Hematopoietic multipotent progenitor cell (in vitro differentiated cells): Measurements from ENCODE around the gene RABL6. TPM values are rescaled to one million over a fixed set of nuclear protein-coding genes. Genes with fewer than 3 reads are reported as not detected.

ENCODE experiments used
- DNase-seq, 3 donors: peaks; one replicate each; pipeline ENCODE4 v3.0.0-alpha.2; 2011 to 2015; ENCODE audit warnings: low read depth in 2 of 3, low spot score in 2 of 3
- total RNA-seq: library from RNA; depleted of rRNA; stranded (reverse); fragments of >200 nt; gene quantifications from one replicate; pipeline ENCODE4 v1.2.3, GENCODE V29; 2012

The RABL6 gene
- total RNA-seq, 1 donor = 66.8 TPM

DNA sequence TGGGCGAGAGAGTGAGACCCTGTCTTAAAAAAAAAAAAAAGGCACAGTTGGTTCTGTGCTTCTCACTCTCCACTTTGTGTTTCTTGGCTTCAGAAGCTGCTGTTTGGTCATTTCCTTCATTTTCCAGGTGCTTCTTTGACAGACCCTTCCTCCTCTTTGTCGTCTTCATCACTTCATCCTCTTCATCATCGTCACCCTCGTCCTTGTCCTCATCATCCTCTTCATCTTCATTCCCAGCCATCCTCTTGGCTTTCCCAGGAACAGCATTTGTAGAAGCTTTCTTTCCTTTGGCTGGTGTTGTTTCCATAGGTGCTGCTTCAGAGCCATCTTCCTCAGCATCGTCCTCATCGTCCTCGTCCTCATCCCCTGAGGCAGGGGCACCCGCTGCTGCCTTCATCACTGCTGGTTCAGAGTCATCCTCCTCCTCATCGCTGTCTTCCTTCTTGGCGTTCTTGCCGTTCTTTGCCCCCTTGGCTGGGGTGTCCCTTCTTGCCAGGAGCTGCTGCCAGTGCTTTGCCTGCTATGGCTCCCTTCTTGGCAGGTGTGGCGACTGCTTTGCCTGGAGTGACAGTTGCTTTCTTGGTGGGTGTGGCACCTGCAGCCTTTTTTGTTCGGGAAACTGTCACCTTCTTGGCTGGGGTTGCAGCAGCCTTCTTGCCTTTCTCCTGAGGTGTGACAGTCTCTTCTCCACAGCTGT is 7.1 kb downstream of the RABL6 start:
- no peak for DNase-seq

DNA sequence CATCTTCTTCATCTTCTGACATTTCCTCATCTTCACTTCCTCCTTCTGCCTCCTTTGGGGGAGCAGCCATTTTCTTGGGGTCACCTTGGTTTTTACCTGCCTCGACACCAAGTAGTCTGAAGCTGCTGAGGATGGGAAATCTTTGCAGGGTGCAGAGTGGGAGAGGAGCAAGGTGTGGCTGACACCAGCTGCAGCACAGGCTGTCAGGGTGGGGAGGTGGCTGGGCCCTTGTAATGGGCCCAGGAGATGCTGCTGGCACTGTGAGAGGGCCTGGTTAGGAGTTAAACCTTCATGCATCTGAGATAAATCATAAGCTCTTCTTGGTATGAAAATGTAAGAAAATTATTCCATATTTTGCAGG is 7.7 kb downstream of the RABL6 start:
- DNase-seq = no peak

DNA sequence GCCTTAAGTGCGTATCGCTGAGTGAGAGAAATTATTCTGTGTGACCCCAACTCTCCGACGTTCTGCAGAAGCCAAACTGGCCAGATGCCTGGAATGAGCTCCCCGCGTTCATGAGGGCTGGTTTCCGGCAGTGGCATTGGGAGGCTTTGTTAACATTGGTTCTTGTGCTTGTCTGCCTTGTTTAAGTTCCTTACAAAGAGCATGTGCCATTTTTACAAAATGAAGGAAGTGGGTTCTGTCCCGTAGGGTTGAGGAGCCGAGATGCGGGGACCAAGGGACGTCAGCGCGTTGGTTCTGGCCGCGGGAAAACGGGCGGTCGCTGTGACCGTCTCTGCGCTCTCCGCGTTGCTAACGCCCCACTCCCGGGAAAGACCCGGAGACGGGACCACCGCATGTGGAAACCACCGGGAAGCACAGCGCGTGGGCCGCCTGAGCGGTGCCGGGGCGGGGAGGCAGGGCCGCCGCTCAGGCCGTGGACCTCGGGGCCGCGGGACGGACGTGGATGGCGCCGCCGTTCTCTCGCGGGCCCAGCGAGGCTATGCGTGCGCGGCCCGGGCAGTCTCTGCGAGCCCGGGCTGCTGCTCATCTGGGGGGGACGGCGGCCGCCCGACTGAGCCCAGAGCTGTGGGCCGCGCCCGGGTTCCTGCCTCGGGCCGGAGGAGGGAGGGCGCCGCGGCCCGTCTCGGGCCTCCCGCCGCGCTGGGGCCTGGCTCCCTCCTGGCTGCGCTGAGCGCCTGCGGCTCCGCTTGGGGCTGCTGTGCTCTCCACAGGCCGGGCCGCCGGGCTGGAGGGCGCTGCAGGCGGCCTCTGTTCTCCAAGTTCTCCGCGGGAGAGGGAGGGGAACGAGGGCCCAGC is 13.4 kb downstream of the RABL6 start:
- peak in 1 of 3 donors; percentile 29 for DNase-seq

DNA sequence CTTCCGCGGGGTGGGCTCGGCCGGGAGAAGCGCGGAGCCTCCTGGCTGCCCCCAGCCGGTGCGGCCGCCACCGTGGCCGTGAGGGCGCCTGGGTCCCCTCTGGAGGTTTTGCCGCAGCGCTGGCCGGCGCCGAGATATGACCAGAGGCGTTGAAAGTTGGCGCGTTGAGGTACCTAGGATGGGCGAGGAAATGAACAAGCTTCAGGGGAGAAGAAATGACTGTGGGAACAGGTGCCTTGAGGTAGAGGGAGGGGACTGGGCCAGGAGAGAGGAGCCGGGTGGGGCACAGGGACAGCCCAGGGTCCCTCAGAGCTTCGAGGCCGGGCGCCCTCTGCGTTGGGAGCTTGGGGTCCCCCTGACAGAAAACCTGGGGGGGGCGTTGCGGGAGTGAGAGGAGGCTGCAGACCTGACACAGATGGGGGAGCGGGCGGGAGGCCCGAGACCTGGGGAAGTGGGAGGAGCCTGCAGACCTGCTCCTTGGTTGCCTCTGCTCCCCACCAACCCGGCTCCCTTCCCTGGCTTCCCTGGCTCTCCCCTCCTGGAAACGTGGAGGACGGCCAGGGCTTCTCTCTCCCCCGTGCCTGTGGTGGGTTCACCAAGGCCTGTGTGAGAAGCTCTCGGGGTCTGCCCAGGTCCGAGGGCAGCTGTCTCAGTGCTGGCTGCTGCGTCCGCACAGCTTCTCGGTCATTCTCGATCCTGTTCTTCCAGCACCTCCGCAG is 14.2 kb downstream of the RABL6 start:
- DNase-seq = no peak

DNA sequence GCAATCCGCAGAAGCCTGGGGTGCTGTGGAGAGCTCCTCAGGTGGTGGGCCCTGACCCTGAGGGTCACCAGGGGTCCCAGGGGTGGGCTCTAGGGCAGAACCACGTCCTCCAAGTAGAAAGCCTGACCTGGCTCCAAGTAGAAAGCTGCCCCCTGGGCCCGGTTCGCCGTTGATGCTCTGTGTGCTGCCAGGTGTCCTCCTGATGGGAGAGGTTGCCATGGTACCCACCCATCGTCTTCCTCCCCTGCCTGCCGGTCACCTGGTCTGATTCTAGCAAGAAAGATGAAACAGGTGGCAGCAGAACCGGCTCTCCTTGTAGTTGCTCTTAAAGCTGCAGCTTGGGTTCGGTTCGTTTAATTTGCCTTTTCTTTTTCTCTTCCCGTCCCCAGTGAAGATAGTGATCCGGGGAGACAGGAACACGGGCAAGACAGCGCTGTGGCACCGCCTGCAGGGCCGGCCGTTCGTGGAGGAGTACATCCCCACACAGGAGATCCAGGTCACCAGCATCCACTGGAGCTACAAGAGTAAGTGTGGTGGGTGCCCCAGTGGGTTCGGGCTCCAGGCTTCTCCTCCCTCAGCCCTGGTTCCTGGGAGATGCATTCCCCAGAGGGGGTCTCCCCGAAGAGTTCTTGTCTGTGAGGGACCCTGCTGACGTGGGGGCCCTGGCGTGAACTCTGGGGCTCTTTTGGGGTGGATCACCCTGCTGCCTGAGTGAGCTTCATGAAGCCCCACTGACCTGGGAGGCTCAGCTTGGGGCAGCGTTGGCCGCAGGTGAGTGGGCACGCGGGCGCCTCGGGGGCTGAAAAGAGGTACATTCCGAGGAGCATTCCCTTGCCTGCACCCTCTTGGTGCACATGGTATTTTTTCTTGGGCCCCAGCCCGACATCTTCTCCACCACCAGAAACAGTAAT is 15.6 kb downstream of the RABL6 start:
- no peak for DNase-seq

DNA sequence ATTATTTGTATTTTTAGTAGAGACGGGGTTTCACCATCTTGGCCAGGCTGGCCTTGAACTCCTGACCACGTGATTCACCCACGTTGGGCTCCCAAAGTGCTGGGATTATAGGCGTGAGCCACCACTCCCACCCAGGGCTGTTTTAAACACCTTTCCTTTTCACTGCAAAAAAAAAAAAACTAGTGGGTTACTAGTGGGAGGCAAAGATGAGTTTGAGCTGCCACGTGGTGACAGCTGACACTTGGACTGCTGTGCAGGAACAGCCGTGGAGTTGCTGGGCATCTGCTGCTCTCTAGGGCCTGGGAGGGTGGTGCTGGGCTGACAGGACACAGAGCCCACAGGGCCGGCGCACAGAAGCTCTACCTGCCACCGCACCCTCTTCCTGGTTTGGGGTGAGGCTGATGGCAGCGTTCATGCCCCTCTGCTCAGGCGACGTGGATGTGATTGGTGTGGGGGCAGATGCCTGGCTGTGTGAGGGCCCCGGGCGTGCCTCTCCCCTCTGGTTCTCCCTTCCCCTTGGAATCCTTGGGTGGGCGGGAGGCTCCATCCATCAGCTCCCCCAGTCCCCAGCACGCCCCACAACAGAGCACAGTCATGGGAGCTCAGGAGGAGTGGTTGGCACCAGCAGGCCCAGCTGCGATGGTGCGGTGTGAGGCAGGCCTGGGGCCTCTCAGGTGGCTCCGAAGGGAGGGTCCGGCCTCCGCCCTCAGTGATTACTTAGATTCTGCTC is 16.9 kb downstream of the RABL6 start:
- DNase-seq = no peak

- no peak for DNase-seq
Observed at GRCh38 chr9:136825295-136826187, 17.8 kb downstream of the RABL6 start.

GRCh38 chr9:136826188-136826541 is 18.4 kb downstream of the RABL6 start:
- no peak for DNase-seq

DNA sequence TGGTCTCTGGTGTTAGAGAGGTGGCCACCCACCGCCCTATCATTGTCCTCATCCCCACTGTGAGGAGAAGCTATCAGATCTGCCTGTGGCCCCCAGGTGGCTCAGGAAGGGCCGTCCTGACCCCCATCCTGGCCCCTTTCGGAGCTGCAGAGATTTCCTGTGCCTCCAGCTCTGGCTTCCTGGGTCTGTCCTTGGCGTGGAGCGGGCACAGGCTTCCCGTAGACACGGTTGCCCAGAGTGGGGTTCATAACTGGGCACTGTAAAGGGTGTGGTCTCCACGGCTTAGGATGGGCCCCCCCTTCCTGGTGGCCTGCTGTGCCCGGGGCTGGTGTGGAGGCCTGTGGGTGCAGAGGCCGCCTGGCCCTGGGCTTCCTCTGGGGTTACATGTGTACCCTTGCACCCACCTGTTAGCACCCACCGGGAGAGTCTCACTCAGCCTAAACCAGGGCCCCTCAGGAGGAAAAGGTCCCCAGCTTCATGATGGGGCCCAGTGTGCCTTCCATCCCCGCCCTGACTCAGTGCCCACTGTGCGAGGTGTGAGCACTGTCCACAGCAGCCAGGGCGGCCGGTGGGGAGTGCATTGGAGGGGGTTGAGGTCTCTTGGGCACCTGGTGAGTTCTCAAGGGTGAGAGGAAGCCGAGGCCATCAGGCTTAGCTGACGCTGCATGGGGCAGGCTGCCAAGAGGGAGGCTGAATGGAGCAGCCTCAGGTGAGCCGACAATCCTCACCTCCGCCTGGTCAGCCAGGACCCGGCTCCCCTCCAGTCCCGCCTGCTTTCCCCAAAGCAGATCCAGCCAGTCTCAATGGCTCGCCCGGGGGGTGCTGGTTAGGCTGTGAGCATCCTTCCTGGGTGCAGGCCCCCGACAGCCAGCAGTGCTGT is 19.2 kb downstream of the RABL6 start:
- no peak for DNase-seq

DNA sequence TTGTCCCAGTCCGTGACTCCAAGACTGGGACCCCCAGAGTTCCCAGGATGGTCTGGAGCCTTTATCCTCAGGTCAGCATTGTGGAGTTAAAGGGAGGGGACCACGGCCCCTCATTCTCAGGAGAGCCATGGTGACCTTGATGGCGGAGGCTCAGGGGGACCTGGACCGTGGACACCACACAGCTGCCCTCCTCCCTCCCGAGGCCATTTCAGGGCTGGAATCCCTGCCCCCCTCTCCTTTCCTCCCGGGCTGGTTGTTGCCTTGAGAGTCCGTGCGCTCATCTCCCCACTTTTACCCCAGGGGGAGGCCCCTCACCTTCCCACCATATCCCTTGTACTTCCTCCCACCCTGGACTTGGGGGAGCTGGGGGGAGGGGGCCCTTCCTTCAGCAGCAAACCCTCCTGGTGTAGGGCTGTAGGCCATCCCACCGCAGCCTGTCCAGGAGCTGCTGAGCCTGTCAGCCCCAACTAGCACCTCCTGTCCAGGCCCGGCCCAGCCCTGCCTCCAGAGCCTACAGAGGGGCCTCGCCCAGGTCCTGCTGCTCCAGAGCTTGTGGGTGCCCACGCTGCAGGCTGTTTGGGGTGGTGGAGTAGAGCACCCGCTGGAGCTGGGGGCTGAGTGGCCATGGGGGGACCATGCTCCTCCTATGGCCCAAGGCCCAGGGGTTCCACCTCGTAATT is 20.2 kb downstream of the RABL6 start:
- DNase-seq = no peak

DNA sequence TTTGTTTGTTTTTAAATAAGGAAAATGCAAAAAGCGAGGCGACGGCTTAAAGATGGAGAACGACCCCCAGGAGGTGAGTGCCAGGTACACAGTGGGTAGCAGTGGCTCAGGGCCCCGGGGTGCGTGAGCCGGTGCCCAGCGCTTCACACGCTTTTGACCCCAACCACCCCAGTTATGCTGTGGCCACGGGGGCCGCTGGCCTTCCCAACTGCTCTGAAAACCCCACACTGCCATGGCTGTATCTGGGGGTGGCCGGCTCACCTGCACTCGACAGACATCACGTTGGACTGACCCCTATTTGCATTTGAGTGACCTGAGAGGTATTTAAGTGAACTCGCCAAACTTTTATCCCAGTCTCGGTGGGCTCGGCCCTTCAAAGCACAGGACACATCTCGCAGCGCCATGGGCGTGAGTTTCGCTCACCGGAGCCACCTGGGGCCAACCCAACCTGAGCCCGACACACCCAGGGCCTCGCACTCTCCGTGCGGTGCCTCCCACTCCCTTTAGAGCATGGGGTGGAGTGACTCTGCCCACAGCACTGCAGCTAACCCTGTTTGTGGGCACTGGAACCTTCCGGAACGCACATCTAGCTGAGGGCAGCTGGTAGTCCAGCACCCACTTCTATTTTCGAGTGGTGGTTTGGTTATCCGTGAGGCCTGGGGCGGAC is 20.9 kb downstream of the RABL6 start:
- DNase-seq = no peak

DNA sequence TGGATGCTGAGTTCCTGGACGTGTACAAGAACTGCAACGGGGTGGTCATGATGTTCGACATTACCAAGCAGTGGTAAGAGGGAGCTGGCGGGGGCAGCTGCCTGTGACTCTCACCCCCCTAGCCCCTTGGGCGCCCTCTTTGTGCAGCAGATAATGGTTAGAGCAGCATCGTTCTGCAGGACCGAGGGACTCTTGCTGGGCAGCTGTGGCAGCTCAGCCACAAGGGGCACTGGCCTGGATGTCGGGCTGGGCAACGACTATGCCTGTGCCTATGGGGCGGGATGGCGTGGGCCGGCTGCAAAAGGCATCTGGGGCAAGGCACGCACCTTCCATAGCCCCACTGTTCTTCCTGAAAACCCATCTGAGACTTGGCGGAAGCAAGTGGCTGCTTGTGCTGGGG is 21.7 kb downstream of the RABL6 start:
- no peak for DNase-seq

DNA sequence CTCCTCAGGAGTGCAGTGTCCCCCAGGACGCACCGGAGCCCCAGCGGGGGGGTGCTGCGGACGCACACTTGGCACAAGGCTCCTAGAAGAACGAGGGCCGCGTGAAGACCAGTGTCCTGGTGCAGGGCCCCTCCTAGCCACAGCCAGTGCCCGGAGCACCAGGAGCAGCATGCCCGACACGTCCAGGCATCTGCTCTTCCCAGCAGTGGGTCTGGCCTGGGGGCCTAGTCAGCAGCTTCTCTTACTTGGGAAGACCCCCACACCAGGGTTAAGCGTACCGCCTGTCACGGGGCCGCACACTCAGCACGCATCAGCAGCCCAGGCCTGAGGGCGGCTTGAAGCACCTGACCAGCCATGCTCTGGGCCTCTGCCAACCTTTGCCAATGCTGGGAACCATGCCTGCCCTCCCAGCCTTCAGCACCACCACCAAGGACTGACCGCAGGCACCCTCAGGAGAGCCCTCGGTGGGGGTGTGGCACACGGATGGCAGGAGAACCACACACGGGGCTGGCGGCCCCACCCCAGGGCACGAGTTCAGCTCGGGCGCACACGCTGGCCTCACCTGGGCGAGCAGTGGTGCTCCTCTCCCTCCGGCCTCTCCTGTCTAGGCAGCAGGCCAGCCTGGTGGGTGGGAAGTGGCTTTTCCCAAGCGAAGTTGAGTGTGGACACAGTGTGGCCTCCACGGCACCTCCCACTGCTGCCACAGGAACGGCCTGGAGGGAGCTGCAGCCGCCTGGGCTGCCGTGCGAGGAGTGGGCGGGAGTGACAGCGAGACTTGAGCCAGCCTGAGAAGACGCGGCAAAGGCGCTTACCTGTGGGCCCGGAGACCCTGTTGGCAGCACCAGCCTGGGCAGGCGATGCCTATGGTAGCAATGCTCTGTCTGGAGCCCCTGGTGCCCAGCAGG is 22.5 kb downstream of the RABL6 start:
- no peak for DNase-seq

- DNase-seq = no peak
Observed at GRCh38 chr9:136831002-136831719, 23.4 kb downstream of the RABL6 start.

DNA sequence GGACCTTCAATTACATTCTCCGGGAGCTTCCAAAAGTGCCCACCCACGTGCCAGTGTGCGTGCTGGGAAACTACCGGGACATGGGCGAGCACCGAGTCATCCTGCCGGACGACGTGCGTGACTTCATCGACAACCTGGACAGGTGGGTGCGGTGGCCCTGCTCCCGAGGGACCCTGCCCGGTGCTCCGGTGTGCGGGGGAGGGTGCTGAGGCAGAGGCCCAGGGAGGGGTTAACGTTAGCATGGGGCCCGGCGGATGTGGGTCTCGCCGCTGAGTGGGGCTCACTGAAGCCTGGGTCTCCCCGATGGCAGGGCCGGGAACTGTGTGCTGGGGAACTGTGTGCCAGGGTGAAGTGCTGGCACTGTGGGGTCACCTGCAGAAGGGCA is 24.0 kb downstream of the RABL6 start:
- no peak for DNase-seq
